Measurements from ENCODE around the gene ZDHHC19. TPM values are rescaled to one million over a fixed set of nuclear protein-coding genes. Genes with fewer than 3 reads are reported as not detected.
"Not testable (repeated sequence)": the region's sequence is repeated elsewhere in the genome, so short reads cannot be mapped to it uniquely, and the experiment has no call there.

Gene ZDHHC19
- total RNA-seq, 4 donors from 2014 or later = not detected

GRCh38 chr3:196177567-196177966 lies 33.6 kb downstream of the ZDHHC19 start:
- 64 to 90% methylated on average over 2 to 9 of the region's 16 CpGs for WGBS, 2 donors (ENCODE audit: low coverage in 1 of 2)
- Histone ChIP-seq H3K4me3 (no peak overlapping the region), H3K9me3 (no peaks in the 10 kb centered on the region), H3K27ac (no peak overlapping the region), H3K36me3 (no peaks in the 10 kb centered on the region), H3K27me3 (no peaks in the 10 kb centered on the region), H3K4me1 (no peaks in the 10 kb centered on the region)
- TF ChIP-seq, protein P1, sequence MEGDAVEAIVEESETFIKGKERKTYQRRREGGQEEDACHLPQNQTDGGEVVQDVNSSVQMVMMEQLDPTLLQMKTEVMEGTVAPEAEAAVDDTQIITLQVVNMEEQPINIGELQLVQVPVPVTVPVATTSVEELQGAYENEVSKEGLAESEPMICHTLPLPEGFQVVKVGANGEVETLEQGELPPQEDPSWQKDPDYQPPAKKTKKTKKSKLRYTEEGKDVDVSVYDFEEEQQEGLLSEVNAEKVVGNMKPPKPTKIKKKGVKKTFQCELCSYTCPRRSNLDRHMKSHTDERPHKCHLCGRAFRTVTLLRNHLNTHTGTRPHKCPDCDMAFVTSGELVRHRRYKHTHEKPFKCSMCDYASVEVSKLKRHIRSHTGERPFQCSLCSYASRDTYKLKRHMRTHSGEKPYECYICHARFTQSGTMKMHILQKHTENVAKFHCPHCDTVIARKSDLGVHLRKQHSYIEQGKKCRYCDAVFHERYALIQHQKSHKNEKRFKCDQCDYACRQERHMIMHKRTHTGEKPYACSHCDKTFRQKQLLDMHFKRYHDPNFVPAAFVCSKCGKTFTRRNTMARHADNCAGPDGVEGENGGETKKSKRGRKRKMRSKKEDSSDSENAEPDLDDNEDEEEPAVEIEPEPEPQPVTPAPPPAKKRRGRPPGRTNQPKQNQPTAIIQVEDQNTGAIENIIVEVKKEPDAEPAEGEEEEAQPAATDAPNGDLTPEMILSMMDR (IDR thresholded peaks at IDR 0.05) = no peak
- TF ChIP-seq POLR2AphosphoS5 (IDR thresholded peaks at IDR 0.05) (no peak), EP300 (IDR thresholded peaks at IDR 0.05) (no peak), POLR2A (IDR thresholded peaks at IDR 0.05) (no peak)
- no peak for ATAC-seq

DNA sequence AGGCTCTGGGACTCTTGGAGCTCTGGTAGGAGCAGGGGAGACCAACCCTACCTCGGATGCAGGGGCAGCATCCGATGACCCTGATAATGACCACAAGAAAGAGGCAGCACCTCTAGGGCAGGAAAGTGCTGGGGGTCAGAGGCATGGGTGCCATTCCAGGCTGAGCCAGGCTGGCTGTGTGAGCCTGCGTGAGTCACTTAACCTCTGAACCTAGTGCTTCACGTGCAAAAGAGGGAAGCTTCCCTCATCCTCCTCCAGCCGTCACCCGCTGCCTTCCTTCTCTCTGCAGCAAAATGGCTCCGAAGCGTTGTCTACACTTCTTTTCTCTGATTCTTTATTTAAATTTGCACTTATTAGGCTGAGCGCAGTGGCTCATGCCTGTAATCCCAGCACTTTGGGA lies 35.5 kb downstream of the ZDHHC19 start:
- Histone ChIP-seq H3K9me3 (no peaks in the 10 kb centered on the region), H3K4me1 (no peaks in the 10 kb centered on the region), H3K4me3 (no peak overlapping the region), H3K36me3 (no peaks in the 10 kb centered on the region), H3K27me3 (no peaks in the 10 kb centered on the region), H3K27ac (no peak overlapping the region)
- no peak for ATAC-seq
- TF ChIP-seq POLR2AphosphoS5 (IDR thresholded peaks at IDR 0.05) (no peak), POLR2A (IDR thresholded peaks at IDR 0.05) (no peak), EP300 (IDR thresholded peaks at IDR 0.05) (no peak)
- TF ChIP-seq, protein P1 (IDR thresholded peaks at IDR 0.05) = no peak
- WGBS, 2 donors (ENCODE audit: low coverage in 1 of 2) = 100% methylated on average over 1 of the region's 9 CpGs

GRCh38 chr3:196175116-196175625 lies 36.0 kb downstream of the ZDHHC19 start:
- Histone ChIP-seq H3K9me3 (no peaks in the 10 kb centered on the region), H3K4me1 (no peaks in the 10 kb centered on the region), H3K36me3 (no peaks in the 10 kb centered on the region), H3K27me3 (no peaks in the 10 kb centered on the region), H3K27ac (no peak overlapping the region), H3K4me3 (no peak overlapping the region)
- TF ChIP-seq POLR2AphosphoS5 (IDR thresholded peaks at IDR 0.05) = no peak
- no peak for TF ChIP-seq EP300 (IDR thresholded peaks at IDR 0.05)
- no peak for TF ChIP-seq POLR2A (IDR thresholded peaks at IDR 0.05)
- WGBS, 2 donors (ENCODE audit: low coverage in 1 of 2) = 82 to 85% methylated on average over 7 to 10 of the region's 19 CpGs
- ATAC-seq = no peak

GRCh38 chr3:196174652-196175051 lies 36.5 kb downstream of the ZDHHC19 start:
- Histone ChIP-seq H3K4me3 (no peak overlapping the region), H3K27ac (no peak overlapping the region), H3K4me1 (no peaks in the 10 kb centered on the region), H3K9me3 (no peaks in the 10 kb centered on the region), H3K36me3 (no peaks in the 10 kb centered on the region), H3K27me3 (no peaks in the 10 kb centered on the region)
- no peak for ATAC-seq
- 89% methylated on average over 1 of the region's 3 CpGs; no CpG with 5 or more reads in 1 of the 2 donors for WGBS, 2 donors (ENCODE audit: low coverage in 1 of 2)
- TF ChIP-seq EP300 (IDR thresholded peaks at IDR 0.05) = no peak
- TF ChIP-seq POLR2A (IDR thresholded peaks at IDR 0.05) = no peak
- TF ChIP-seq POLR2AphosphoS5 (IDR thresholded peaks at IDR 0.05) = no peak
- TF ChIP-seq, protein P1 (IDR thresholded peaks at IDR 0.05) = no peak

- H3K9me3 ChIP-seq, H3K4me3 ChIP-seq, ATAC-seq, H3K27me3 ChIP-seq, H3K27ac ChIP-seq, H3K36me3 ChIP-seq, H3K4me1 ChIP-seq: not testable (repeated sequence)
- 85 to 94% methylated on average over 4 to 12 of the region's 12 CpGs for WGBS, 2 donors (ENCODE audit: low coverage in 1 of 2)
Measured at GRCh38 chr3:196170296-196170695, 40.9 kb downstream of the ZDHHC19 start.

- Histone ChIP-seq H3K4me1 (no peaks in the 10 kb centered on the region), H3K4me3 (no peak overlapping the region), H3K36me3 (no peaks in the 10 kb centered on the region), H3K9me3 (no peaks in the 10 kb centered on the region), H3K27me3 (no peaks in the 10 kb centered on the region), H3K27ac (no peak overlapping the region)
- TF ChIP-seq POLR2A (IDR thresholded peaks at IDR 0.05) (no peak), EP300 (IDR thresholded peaks at IDR 0.05) (no peak), POLR2AphosphoS5 (IDR thresholded peaks at IDR 0.05) (no peak)
- TF ChIP-seq, protein P1 (IDR thresholded peaks at IDR 0.05) = no peak
- no peak for ATAC-seq
- WGBS, 2 donors (ENCODE audit: low coverage in 1 of 2) = no CpG with 5 or more reads among the region's 5 CpGs
Measured at GRCh38 chr3:196169836-196170240, 41.4 kb downstream of the ZDHHC19 start.

Measured in gastroesophageal sphincter (tissue), 4 donors.